ENCODE data around the gene MAP2K1.
"Not testable (repeated sequence)": the region's sequence is repeated elsewhere in the genome, so short reads cannot be mapped to it uniquely, and the experiment has no call there.

MAP2K1 gene

GRCh38 chr15:66388043-66388363 is 1.3 kb downstream of the MAP2K1 start:
- in situ Hi-C loops (cut with MboI; ENCODE audit: low sequenced_read_pairs, unreplicated experiment), result loop anchor here (10.0 kb wide), 1 partner anchor 107 kb away; the partner anchor contains the start of gene SNAPC5
- no peak for DNase-seq (ENCODE audit: low spot score)
- TF ChIP-seq CTCF (IDR thresholded peaks at IDR 0.05; ENCODE audit: borderline replicate concordance, control extremely low read depth, extremely low read depth, insufficient read depth, missing control alignments), result no peak

- in situ Hi-C loops (cut with MboI; ENCODE audit: low sequenced_read_pairs, unreplicated experiment), result loop anchor here (10.0 kb wide), 1 partner anchor 106 kb away; the partner anchor contains the start of gene SNAPC5
- DNase-seq (ENCODE audit: low spot score), result no peak
- no peak for TF ChIP-seq CTCF (IDR thresholded peaks at IDR 0.05; ENCODE audit: borderline replicate concordance, control extremely low read depth, extremely low read depth, insufficient read depth, missing control alignments)
Observed at GRCh38 chr15:66388576-66388975, 1.9 kb downstream of the MAP2K1 start.

GRCh38 chr15:66389098-66389858 is 2.6 kb downstream of the MAP2K1 start:
- in situ Hi-C loops (cut with MboI; ENCODE audit: low sequenced_read_pairs, unreplicated experiment), result loop anchor here (10.0 kb wide), 1 partner anchor 106 kb away; the partner anchor contains the start of gene SNAPC5
- no peak for DNase-seq (ENCODE audit: low spot score)
- TF ChIP-seq CTCF (IDR thresholded peaks at IDR 0.05; ENCODE audit: borderline replicate concordance, control extremely low read depth, extremely low read depth, insufficient read depth, missing control alignments), result no peak

- DNase-seq (ENCODE audit: low spot score), result no peak
- in situ Hi-C loops (cut with MboI; ENCODE audit: low sequenced_read_pairs, unreplicated experiment), result loop anchor here (10.0 kb wide), 1 partner anchor 105 kb away; the partner anchor contains the start of gene SNAPC5
- no peak for TF ChIP-seq CTCF (IDR thresholded peaks at IDR 0.05; ENCODE audit: borderline replicate concordance, control extremely low read depth, extremely low read depth, insufficient read depth, missing control alignments)
Observed at GRCh38 chr15:66389859-66390381, 3.2 kb downstream of the MAP2K1 start.

- in situ Hi-C loops (cut with MboI; ENCODE audit: low sequenced_read_pairs, unreplicated experiment), result no loop called here
- TF ChIP-seq CTCF (IDR thresholded peaks at IDR 0.05; ENCODE audit: borderline replicate concordance, control extremely low read depth, extremely low read depth, insufficient read depth, missing control alignments), result no peak
- no peak for DNase-seq (ENCODE audit: low spot score)
Observed at GRCh38 chr15:66390678-66391077, 4.0 kb downstream of the MAP2K1 start.

GRCh38 chr15:66393037-66393436 is 6.3 kb downstream of the MAP2K1 start:
- DNase-seq (ENCODE audit: low spot score); in situ Hi-C loops (cut with MboI; ENCODE audit: low sequenced_read_pairs, unreplicated experiment): not testable (repeated sequence)

- in situ Hi-C loops (cut with MboI; ENCODE audit: low sequenced_read_pairs, unreplicated experiment), result no loop called here
Observed at GRCh38 chr15:66394472-66394871, 7.8 kb downstream of the MAP2K1 start.

More at GRCh38 chr15:66394472-66394871, 7.8 kb downstream of the MAP2K1 start:
- no peak for TF ChIP-seq CTCF (IDR thresholded peaks at IDR 0.05; ENCODE audit: borderline replicate concordance, control extremely low read depth, extremely low read depth, insufficient read depth, missing control alignments)
- no peak for DNase-seq (ENCODE audit: low spot score)

Measured in GM13976 (cell line).